ENCODE results near the gene BICD1. TPM values are rescaled to one million over a fixed set of nuclear protein-coding genes. Genes with fewer than 3 reads are reported as not detected.

The BICD1 gene
- total and polyA plus RNA-seq, 4 donors, result 3.0 to 42.6 (median 25.2) TPM

- 73 to 97% methylated on average over 4 of the region's 4 CpGs for WGBS, 2 donors
- H3K36me3 ChIP-seq (ENCODE audit: control insufficient read depth in 1 of 2, insufficient read depth in 2 of 2, low read length in 1 of 2), result no peaks in the 10 kb centered on the region
- peaks cover 2% of the 10 kb centered on the region for H3K9me3 ChIP-seq (ENCODE audit: control insufficient read depth, low read length)
- ATAC-seq (ENCODE audit: low FRiP score), result no peak
- no peak for DNase-seq
- no peak overlapping the region for H3K4me3 ChIP-seq (ENCODE audit: low read length in 2 of 2)
- no peaks in the 10 kb centered on the region for H3K27me3 ChIP-seq (ENCODE audit: control insufficient read depth in 1 of 2, insufficient read depth in 2 of 2, low read length in 1 of 2)
- no peaks in the 10 kb centered on the region for H3K4me1 ChIP-seq (ENCODE audit: control insufficient read depth in 1 of 2, insufficient read depth in 2 of 2, low read length in 2 of 2)
- intact Hi-C loops (cut with DNase I), result no loop called here
- H3K27ac ChIP-seq (ENCODE audit: low read depth in 1 of 2, low read length in 2 of 2), result no peak overlapping the region
Measured at GRCh38 chr12:32240831-32241230, 134.2 kb downstream of the BICD1 start.

DNA sequence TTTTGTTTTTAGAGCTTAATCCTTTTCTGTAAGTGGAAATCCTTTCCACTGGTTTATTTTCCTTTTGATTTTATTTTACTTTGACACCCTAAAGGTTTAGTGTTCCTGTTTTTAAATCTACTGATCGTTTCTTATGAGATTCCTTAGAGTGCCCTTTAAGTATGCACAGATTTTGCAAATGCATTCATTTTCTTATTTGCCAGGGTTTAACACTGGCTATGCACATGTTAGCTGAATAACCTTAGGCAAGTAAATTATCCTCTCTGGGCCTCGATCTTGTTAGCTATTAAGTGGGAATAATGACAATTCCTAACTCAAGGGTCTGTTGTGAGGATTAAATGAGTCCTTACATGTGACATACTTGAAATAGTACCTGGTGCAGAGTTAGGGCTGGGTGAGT lies 136.0 kb downstream of the BICD1 start:
- no peak for DNase-seq

DNA sequence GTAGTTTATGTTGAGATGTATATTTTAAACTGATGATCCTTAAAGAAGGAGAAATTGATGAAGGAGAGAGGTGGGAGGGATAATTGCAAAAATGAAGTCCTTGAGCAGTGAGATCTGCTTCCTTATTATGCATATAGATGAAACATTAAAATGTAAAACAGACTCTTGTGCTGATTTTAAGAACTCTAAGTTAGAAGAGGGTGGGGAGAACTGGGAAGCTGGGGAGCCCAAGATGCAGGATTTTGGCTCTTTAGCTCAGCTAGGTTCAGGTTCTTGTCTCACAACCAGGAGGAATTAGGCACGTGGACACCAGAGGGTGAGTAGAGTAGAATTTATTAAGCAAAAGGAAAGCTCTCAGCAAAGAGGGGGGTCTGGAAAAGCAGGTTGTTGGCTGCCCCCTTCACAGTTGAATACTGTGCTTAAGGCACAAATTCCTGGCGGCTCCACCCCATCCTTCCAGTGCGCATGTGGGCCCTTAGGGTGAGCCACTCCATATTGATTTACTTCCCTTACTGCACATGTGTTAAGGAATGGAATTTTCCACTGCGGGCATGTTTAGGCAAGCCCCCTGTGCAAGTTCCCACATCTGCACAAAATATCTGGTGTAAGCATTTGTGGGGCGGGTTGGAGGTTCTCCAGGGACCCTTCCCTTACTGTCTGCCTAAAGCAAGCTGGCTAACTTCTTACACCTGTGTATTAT lies 141.9 kb downstream of the BICD1 start:
- ATAC-seq (ENCODE audit: low FRiP score) (no peak), DNase-seq (no peak)
- intact Hi-C loops (cut with DNase I), result no loop called here
- Histone ChIP-seq H3K9me3 (ENCODE audit: control insufficient read depth, low read length) (no peaks in the 10 kb centered on the region), H3K4me1 (ENCODE audit: control insufficient read depth in 1 of 2, insufficient read depth in 2 of 2, low read length in 2 of 2) (no peaks in the 10 kb centered on the region), H3K36me3 (ENCODE audit: control insufficient read depth in 1 of 2, insufficient read depth in 2 of 2, low read length in 1 of 2) (no peaks in the 10 kb centered on the region), H3K27ac (ENCODE audit: low read depth in 1 of 2, low read length in 2 of 2) (no peak overlapping the region), H3K4me3 (ENCODE audit: low read length in 2 of 2) (no peak overlapping the region), H3K27me3 (ENCODE audit: control insufficient read depth in 1 of 2, insufficient read depth in 2 of 2, low read length in 1 of 2) (no peaks in the 10 kb centered on the region)
- 78 to 87% methylated on average over 5 of the region's 5 CpGs for WGBS, 2 donors

More for the DNA sequence above, 136.0 kb downstream of the BICD1 start:
- no peak overlapping the region for H3K4me3 ChIP-seq (ENCODE audit: low read length in 2 of 2)
- intact Hi-C loops (cut with DNase I), result no loop called here
- peaks cover 2% of the 10 kb centered on the region for H3K9me3 ChIP-seq (ENCODE audit: control insufficient read depth, low read length)
- no peaks in the 10 kb centered on the region for H3K27me3 ChIP-seq (ENCODE audit: control insufficient read depth in 1 of 2, insufficient read depth in 2 of 2, low read length in 1 of 2)
- no peak overlapping the region for H3K27ac ChIP-seq (ENCODE audit: low read depth in 1 of 2, low read length in 2 of 2)
- WGBS, 2 donors, result 77% methylated on average over 2 of the region's 2 CpGs
- H3K4me1 ChIP-seq (ENCODE audit: control insufficient read depth in 1 of 2, insufficient read depth in 2 of 2, low read length in 2 of 2), result no peaks in the 10 kb centered on the region
- no peak for ATAC-seq (ENCODE audit: low FRiP score)
- no peaks in the 10 kb centered on the region for H3K36me3 ChIP-seq (ENCODE audit: control insufficient read depth in 1 of 2, insufficient read depth in 2 of 2, low read length in 1 of 2)

- Histone ChIP-seq H3K27ac (ENCODE audit: low read depth in 1 of 2, low read length in 2 of 2) (no peak overlapping the region), H3K27me3 (ENCODE audit: control insufficient read depth in 1 of 2, insufficient read depth in 2 of 2, low read length in 1 of 2) (no peaks in the 10 kb centered on the region), H3K9me3 (ENCODE audit: control insufficient read depth, low read length) (no peaks in the 10 kb centered on the region), H3K36me3 (ENCODE audit: control insufficient read depth in 1 of 2, insufficient read depth in 2 of 2, low read length in 1 of 2) (no peaks in the 10 kb centered on the region), H3K4me3 (ENCODE audit: low read length in 2 of 2) (no peak overlapping the region), H3K4me1 (ENCODE audit: control insufficient read depth in 1 of 2, insufficient read depth in 2 of 2, low read length in 2 of 2) (no peaks in the 10 kb centered on the region)
- 29 to 33% methylated on average over 2 of the region's 2 CpGs for WGBS, 2 donors
- intact Hi-C loops (cut with DNase I), result no loop called here
- ATAC-seq (ENCODE audit: low FRiP score), result no peak
- no peak for DNase-seq
Measured at GRCh38 chr12:32249777-32250176, 143.1 kb downstream of the BICD1 start.

GRCh38 chr12:32252199-32253073 lies 145.8 kb downstream of the BICD1 start:
- intact Hi-C loops (cut with DNase I), result no loop called here
- WGBS, 2 donors, result 90 to 94% methylated on average over 13 of the region's 13 CpGs
- no peak for ATAC-seq (ENCODE audit: low FRiP score)

GRCh38 chr12:32253154-32253790 lies 146.6 kb downstream of the BICD1 start:
- DNase-seq, result no peak
- intact Hi-C loops (cut with DNase I), result no loop called here
- Histone ChIP-seq H3K4me3 (ENCODE audit: low read length in 2 of 2) (no peak overlapping the region), H3K27ac (ENCODE audit: low read depth in 1 of 2, low read length in 2 of 2) (no peak overlapping the region), H3K27me3 (ENCODE audit: control insufficient read depth in 1 of 2, insufficient read depth in 2 of 2, low read length in 1 of 2) (no peaks in the 10 kb centered on the region), H3K4me1 (ENCODE audit: control insufficient read depth in 1 of 2, insufficient read depth in 2 of 2, low read length in 2 of 2) (no peaks in the 10 kb centered on the region), H3K9me3 (ENCODE audit: control insufficient read depth, low read length) (no peaks in the 10 kb centered on the region), H3K36me3 (ENCODE audit: control insufficient read depth in 1 of 2, insufficient read depth in 2 of 2, low read length in 1 of 2) (no peaks in the 10 kb centered on the region)
- 60 to 67% methylated on average over 3 of the region's 3 CpGs for WGBS, 2 donors
- no peak for ATAC-seq (ENCODE audit: low FRiP score)

More at GRCh38 chr12:32252199-32253073, 145.8 kb downstream of the BICD1 start:
- no peaks in the 10 kb centered on the region for H3K9me3 ChIP-seq (ENCODE audit: control insufficient read depth, low read length)
- no peak overlapping the region for H3K27ac ChIP-seq (ENCODE audit: low read depth in 1 of 2, low read length in 2 of 2)
- H3K27me3 ChIP-seq (ENCODE audit: control insufficient read depth in 1 of 2, insufficient read depth in 2 of 2, low read length in 1 of 2), result no peaks in the 10 kb centered on the region
- H3K36me3 ChIP-seq (ENCODE audit: control insufficient read depth in 1 of 2, insufficient read depth in 2 of 2, low read length in 1 of 2), result no peaks in the 10 kb centered on the region
- no peak for DNase-seq
- H3K4me1 ChIP-seq (ENCODE audit: control insufficient read depth in 1 of 2, insufficient read depth in 2 of 2, low read length in 2 of 2), result no peaks in the 10 kb centered on the region
- H3K4me3 ChIP-seq (ENCODE audit: low read length in 2 of 2), result no peak overlapping the region

DNA sequence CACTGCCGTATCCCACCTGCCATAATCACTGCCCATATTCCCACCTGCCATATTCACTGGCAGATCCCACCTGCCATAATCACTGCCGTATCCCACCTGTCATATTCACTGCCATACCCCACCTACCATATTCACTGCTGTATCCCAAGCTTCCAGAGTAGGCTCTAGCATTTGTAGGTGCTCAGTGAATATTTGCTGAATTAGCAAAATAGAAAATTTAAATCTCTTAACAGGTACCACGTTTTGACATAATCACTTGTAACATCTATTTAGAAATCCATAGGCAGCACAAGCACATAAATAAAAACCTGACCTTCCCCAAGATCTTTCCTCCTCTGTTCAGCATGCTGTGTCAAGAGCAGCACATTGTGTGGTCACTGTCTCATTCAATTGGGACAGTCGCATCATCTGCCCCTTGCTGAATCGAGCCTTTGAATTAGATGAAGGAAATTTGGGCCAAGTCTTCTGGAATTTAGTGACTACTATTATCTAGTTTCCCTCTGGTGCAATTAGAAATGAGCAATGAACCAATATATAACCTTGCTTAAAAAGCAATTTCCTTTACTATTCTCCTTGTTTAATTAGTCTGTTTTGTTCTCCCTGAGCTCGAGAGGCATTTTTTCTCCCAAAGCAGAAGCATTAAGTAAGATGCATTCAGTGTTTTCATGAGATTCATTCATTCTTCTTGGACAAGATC lies 147.8 kb downstream of the BICD1 start:
- no peak for ATAC-seq (ENCODE audit: low FRiP score)
- intact Hi-C loops (cut with DNase I), result no loop called here

GRCh38 chr12:32255588-32255987 lies 148.9 kb downstream of the BICD1 start:
- intact Hi-C loops (cut with DNase I), result no loop called here
- Histone ChIP-seq H3K4me1 (ENCODE audit: control insufficient read depth in 1 of 2, insufficient read depth in 2 of 2, low read length in 2 of 2) (no peaks in the 10 kb centered on the region), H3K27ac (ENCODE audit: low read depth in 1 of 2, low read length in 2 of 2) (no peak overlapping the region), H3K27me3 (ENCODE audit: control insufficient read depth in 1 of 2, insufficient read depth in 2 of 2, low read length in 1 of 2) (no peaks in the 10 kb centered on the region), H3K36me3 (ENCODE audit: control insufficient read depth in 1 of 2, insufficient read depth in 2 of 2, low read length in 1 of 2) (peaks cover 0 to 2% of the 10 kb centered on the region in 2 donors), H3K9me3 (ENCODE audit: control insufficient read depth, low read length) (no peaks in the 10 kb centered on the region), H3K4me3 (ENCODE audit: low read length in 2 of 2) (no peak overlapping the region)
- WGBS, 2 donors, result 96 to 97% methylated on average over 4 of the region's 4 CpGs
- DNase-seq, result no peak
- ATAC-seq (ENCODE audit: low FRiP score), result no peak

More for the DNA sequence above, 147.8 kb downstream of the BICD1 start:
- no peaks in the 10 kb centered on the region for H3K4me1 ChIP-seq (ENCODE audit: control insufficient read depth in 1 of 2, insufficient read depth in 2 of 2, low read length in 2 of 2)
- no peaks in the 10 kb centered on the region for H3K27me3 ChIP-seq (ENCODE audit: control insufficient read depth in 1 of 2, insufficient read depth in 2 of 2, low read length in 1 of 2)
- H3K27ac ChIP-seq (ENCODE audit: low read depth in 1 of 2, low read length in 2 of 2), result no peak overlapping the region
- no peaks in the 10 kb centered on the region for H3K9me3 ChIP-seq (ENCODE audit: control insufficient read depth, low read length)
- 95 to 97% methylated on average over 6 of the region's 6 CpGs for WGBS, 2 donors
- H3K36me3 ChIP-seq (ENCODE audit: control insufficient read depth in 1 of 2, insufficient read depth in 2 of 2, low read length in 1 of 2), result peaks cover 0 to under 1% of the 10 kb centered on the region in 2 donors
- no peak overlapping the region for H3K4me3 ChIP-seq (ENCODE audit: low read length in 2 of 2)
- DNase-seq, result no peak

Data from aorta (tissue), 5 donors.